ENCODE data around the gene ASPHD1.

GRCh38 chr16:29906520-29907244, 6.4 kb downstream of the ASPHD1 start:
- TF ChIP-seq TEAD4 (IDR thresholded peaks at IDR 0.05; ENCODE audit: borderline replicate concordance, insufficient read depth) = no peak
- no peak for TF ChIP-seq CTCF (IDR thresholded peaks at IDR 0.05)
- no peak for TF ChIP-seq TAF1 (IDR thresholded peaks at IDR 0.05; ENCODE audit: borderline replicate concordance, low read depth, low read length)
- no peak for TF ChIP-seq POLR2AphosphoS5 (IDR thresholded peaks at IDR 0.05; ENCODE audit: low read depth, low read length)
- TF ChIP-seq RFX5 (IDR thresholded peaks at IDR 0.05; ENCODE audit: low read length) = no peak
- no peak for TF ChIP-seq REST (IDR thresholded peaks at IDR 0.05; ENCODE audit: low read depth, low read length)
- no peak for TF ChIP-seq SMC3 (IDR thresholded peaks at IDR 0.05; ENCODE audit: low read depth, low read length)
- TF ChIP-seq RAD21 (IDR thresholded peaks at IDR 0.05; ENCODE audit: low read length) = no peak
- TF ChIP-seq SIN3A (IDR thresholded peaks at IDR 0.05; ENCODE audit: borderline replicate concordance, low read depth, low read length) = no peak

Measured in SK-N-SH (cell line).